Thymus (tissue), 11 donors: ENCODE data around the gene USP5. TPM values are rescaled to one million over a fixed set of nuclear protein-coding genes. Genes with fewer than 3 reads are reported as not detected.

Source experiments
- DNase-seq, 9 donors: peaks; one replicate each; pipeline ENCODE4 v3.0.0-alpha.2; 2013; ENCODE audit warnings: low spot score in 9 of 9, low read depth in 6 of 9, missing footprints in 1 of 9
- H3K27ac ChIP-seq, 2 donors: one replicate each; pipeline ENCODE4 v1.5.1; 2013; ENCODE audit warnings: control low read depth in 1 of 2, low read depth in 1 of 2, low read length in 1 of 2, mild to moderate bottlenecking in 1 of 2, moderate library complexity in 1 of 2
- H3K27me3 ChIP-seq, 2 donors: one replicate each; pipeline ENCODE4 v1.5.1; 2013; ENCODE audit warnings: low read length in 1 of 2; ENCODE audit not compliant: control insufficient read depth in 2 of 2, insufficient read depth in 1 of 2
- H3K36me3 ChIP-seq, 2 donors: one replicate each; pipeline ENCODE4 v1.5.1; 2013; ENCODE audit warnings: low read length in 1 of 2, mild to moderate bottlenecking in 1 of 2, moderate library complexity in 1 of 2; ENCODE audit not compliant: control insufficient read depth in 2 of 2, insufficient read depth in 2 of 2
- H3K4me1 ChIP-seq, 2 donors: one replicate each; pipeline ENCODE4 v1.5.1; 2013; ENCODE audit warnings: low read length in 2 of 2; ENCODE audit not compliant: control insufficient read depth in 2 of 2, insufficient read depth in 2 of 2
- H3K4me3 ChIP-seq, 2 donors: one replicate each; pipeline ENCODE4 v1.5.1; 2013; ENCODE audit warnings: low read length in 2 of 2, control low read depth in 1 of 2, mild to moderate bottlenecking in 1 of 2
- H3K9me3 ChIP-seq, 2 donors: one replicate each; pipeline ENCODE4 v1.5.1; 2013; ENCODE audit warnings: low read length in 1 of 2, mild to moderate bottlenecking in 1 of 2; ENCODE audit not compliant: control insufficient read depth in 2 of 2, insufficient read depth in 1 of 2
- WGBS: extraction: QIAGEN DNeasy Blood & Tissue Kit; methylation state at CpG from one replicate; pipeline ENCODE4 v1.1.7; 2013; 5-methylcytosine and 5-hydroxymethylcytosine counted together
- polyA plus RNA-seq: library from polyadenylated mRNA; stranded (reverse); fragments of 200-250 nt; gene quantifications from one replicate; pipeline ENCODE4 v1.2.3, GENCODE V29; 2013
- total RNA-seq: library from RNA; stranded (reverse); fragments of 120-200 nt; gene quantifications from one replicate; pipeline ENCODE4 v1.2.4, GENCODE V29; 2013
- donor health status: healthy.

The USP5 gene
- total and polyA plus RNA-seq, 2 donors: 32.2 to 61.1 TPM

- 96% methylated on average over 37 of the region's 37 CpGs for WGBS
- peaks cover 23 to 79% of the 10 kb centered on the region in 2 donors for H3K27me3 ChIP-seq
- no peak for DNase-seq
- peaks cover 0 to 15% of the 10 kb centered on the region in 2 donors for H3K9me3 ChIP-seq
- H3K27ac ChIP-seq: no peak overlapping the region
- no peak overlapping the region for H3K4me3 ChIP-seq
- H3K36me3 ChIP-seq: peaks cover 7 to 15% of the 10 kb centered on the region in 2 donors
- peaks cover 13 to 57% of the 10 kb centered on the region in 2 donors for H3K4me1 ChIP-seq
Observed at GRCh38 chr12:6824085-6824775, 27.7 kb upstream of the USP5 start.

- WGBS: 78% methylated on average over 12 of the region's 12 CpGs
- Histone ChIP-seq H3K4me3 (no peak overlapping the region), H3K9me3 (peaks cover 0 to 15% of the 10 kb centered on the region in 2 donors), H3K27me3 (peaks cover 30 to 86% of the 10 kb centered on the region in 2 donors), H3K4me1 (peaks cover 13 to 58% of the 10 kb centered on the region in 2 donors), H3K27ac (no peak overlapping the region), H3K36me3 (peaks cover 0 to 8% of the 10 kb centered on the region in 2 donors)
- DNase-seq: no peak
Observed at GRCh38 chr12:6824901-6825381, 27.0 kb upstream of the USP5 start.

- H3K4me1 ChIP-seq: peaks cover 13 to 52% of the 10 kb centered on the region in 2 donors
- peaks cover 0 to 2% of the 10 kb centered on the region in 2 donors for H3K36me3 ChIP-seq
- no peak overlapping the region for H3K27ac ChIP-seq
- peaks cover 0 to 15% of the 10 kb centered on the region in 2 donors for H3K9me3 ChIP-seq
- no peak overlapping the region for H3K4me3 ChIP-seq
- 23% methylated on average over 19 of the region's 19 CpGs for WGBS
- DNase-seq: peak; percentile 54 to 88 (median 74)
- H3K27me3 ChIP-seq: peaks cover 36 to 92% of the 10 kb centered on the region in 2 donors
Observed at GRCh38 chr12:6825398-6826124, 26.4 kb upstream of the USP5 start.

GRCh38 chr12:6826125-6826733 is 25.7 kb upstream of the USP5 start:
- Histone ChIP-seq H3K4me1 (peaks cover 9 to 47% of the 10 kb centered on the region in 2 donors), H3K27me3 (peaks cover 40 to 97% of the 10 kb centered on the region in 2 donors), H3K27ac (no peak overlapping the region), H3K36me3 (no peaks in the 10 kb centered on the region), H3K4me3 (no peak overlapping the region), H3K9me3 (peaks cover 0 to 15% of the 10 kb centered on the region in 2 donors)
- 92% methylated on average over 17 of the region's 17 CpGs for WGBS
- no peak for DNase-seq

GRCh38 chr12:6826734-6827436 is 25.1 kb upstream of the USP5 start:
- H3K27ac ChIP-seq: no peak overlapping the region
- H3K9me3 ChIP-seq: peaks cover 0 to 15% of the 10 kb centered on the region in 2 donors
- H3K27me3 ChIP-seq: peaks cover 40 to 97% of the 10 kb centered on the region in 2 donors
- no peak overlapping the region for H3K4me3 ChIP-seq
- WGBS: 95% methylated on average over 22 of the region's 22 CpGs
- no peaks in the 10 kb centered on the region for H3K36me3 ChIP-seq
- DNase-seq: no peak
- H3K4me1 ChIP-seq: peaks cover 7 to 40% of the 10 kb centered on the region in 2 donors

DNA sequence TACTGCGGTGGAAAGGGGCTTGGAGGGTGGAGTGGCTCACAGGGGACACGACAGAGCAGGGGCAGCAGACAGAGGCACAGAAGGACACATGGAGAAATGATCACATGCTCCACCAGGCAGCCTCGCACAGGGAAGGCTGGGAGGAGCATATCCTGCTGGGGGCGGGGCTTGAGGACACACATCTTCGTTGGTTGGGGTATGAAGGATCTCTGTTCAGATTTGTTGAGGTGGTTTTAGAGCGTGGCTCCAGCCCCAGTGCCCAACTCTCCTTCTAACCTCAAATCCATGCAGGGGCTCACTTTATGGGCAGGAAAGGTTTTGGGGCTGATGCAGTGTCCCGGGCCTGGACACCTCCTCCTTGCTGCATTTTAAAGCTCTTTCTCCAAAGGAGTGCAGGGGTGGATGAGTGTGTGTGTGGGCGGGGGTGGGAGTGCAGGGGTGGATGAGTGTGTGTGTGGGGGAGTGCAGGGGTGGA is 24.5 kb upstream of the USP5 start:
- H3K27ac ChIP-seq: no peak overlapping the region
- H3K36me3 ChIP-seq: no peaks in the 10 kb centered on the region
- DNase-seq: peak in 3 of 9 donors; percentile 24 to 62 (median 42)
- peaks cover 0 to 15% of the 10 kb centered on the region in 2 donors for H3K9me3 ChIP-seq
- H3K27me3 ChIP-seq: peaks cover 40 to 95% of the 10 kb centered on the region in 2 donors
- H3K4me1 ChIP-seq: peaks cover 7 to 34% of the 10 kb centered on the region in 2 donors
- 21% methylated on average over 8 of the region's 8 CpGs for WGBS
- no peak overlapping the region for H3K4me3 ChIP-seq

DNA sequence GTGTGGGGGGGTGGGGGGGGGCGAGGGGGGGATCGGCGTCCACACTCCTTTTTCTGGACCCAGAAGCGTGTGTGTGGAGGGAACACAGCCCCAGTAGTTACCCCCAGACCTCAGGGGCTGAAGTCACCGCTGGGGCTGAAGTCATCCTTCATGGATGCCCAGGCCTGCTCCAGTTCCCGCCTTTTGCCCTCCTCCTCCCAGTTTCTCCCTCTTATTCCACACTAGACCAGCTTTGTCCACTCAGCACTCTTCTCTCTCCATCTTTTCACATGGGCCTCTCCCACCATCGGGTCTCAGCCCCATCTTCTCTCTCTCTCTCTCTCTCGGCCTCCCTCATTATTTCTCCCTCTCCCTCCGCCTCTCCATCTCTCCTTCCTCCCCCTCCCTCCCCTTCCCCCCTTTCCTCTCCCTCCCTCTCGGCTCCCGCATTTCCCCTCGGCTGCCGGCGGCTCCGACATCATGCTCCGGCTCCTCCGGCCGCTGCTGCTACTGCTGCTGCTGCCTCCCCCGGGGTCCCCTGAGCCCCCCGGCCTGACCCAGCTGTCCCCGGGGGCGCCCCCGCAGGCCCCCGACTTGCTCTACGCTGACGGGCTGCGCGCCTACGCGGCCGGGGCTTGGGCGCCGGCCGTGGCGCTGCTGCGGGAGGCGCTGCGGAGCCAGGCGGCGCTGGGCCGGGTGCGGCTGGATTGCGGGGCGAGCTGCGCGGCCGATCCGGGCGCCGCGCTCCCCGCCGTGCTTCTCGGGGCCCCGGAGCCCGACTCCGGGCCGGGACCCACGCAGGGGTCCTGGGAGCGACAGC is 23.8 kb upstream of the USP5 start, which contains the start of gene P3H3:
P3H3 (plus strand) TSS at position 426 of the 799 bp plus-strand sequence; CDS start at position 460, 34 bp downstream.
- WGBS: 2% methylated on average over 60 of the region's 60 CpGs
- peaks cover 7 to 33% of the 10 kb centered on the region in 2 donors for H3K4me1 ChIP-seq
- H3K27me3 ChIP-seq: peaks cover 40 to 89% of the 10 kb centered on the region in 2 donors
- H3K27ac ChIP-seq: peak within 1 kb of the TSS in 1 of 2 donors; percentile 46
- H3K36me3 ChIP-seq: no peaks in the 10 kb centered on the region
- H3K9me3 ChIP-seq: peaks cover 0 to 15% of the 10 kb centered on the region in 2 donors
- DNase-seq: peak in 1 of 9 donors; percentile 40
- peak within 1 kb of the TSS; percentile 42 to 60 for H3K4me3 ChIP-seq
